Endothelial cell (in vitro differentiated cells): ENCODE data around the gene IARS2. TPM values are rescaled to one million over a fixed set of nuclear protein-coding genes. Genes with fewer than 3 reads are reported as not detected.

Experiments used
- DNase-seq: peaks from one replicate; pipeline ENCODE4 v3.0.0; 2021; ENCODE audit warnings: low spot score
- H3K27ac Mint-ChIP-seq: one replicate; pipeline ENCODE4 v1.8.0; 2021; ENCODE audit warnings: mixed read lengths, inconsistent platforms; ENCODE audit not compliant: unreplicated experiment
- H3K27me3 Mint-ChIP-seq: one replicate; pipeline ENCODE4 v1.8.0; 2021; ENCODE audit warnings: mild to moderate bottlenecking, moderate library complexity, mixed read lengths, inconsistent platforms; ENCODE audit not compliant: unreplicated experiment
- H3K36me3 Mint-ChIP-seq: one replicate; pipeline ENCODE4 v1.8.0; 2021; ENCODE audit warnings: mild to moderate bottlenecking, low read depth, mixed read lengths, inconsistent platforms; ENCODE audit not compliant: unreplicated experiment
- H3K4me1 Mint-ChIP-seq: one replicate; pipeline ENCODE4 v1.8.0; 2021; ENCODE audit warnings: mild to moderate bottlenecking, mixed read lengths, inconsistent platforms; ENCODE audit not compliant: unreplicated experiment
- H3K4me3 Mint-ChIP-seq: one replicate; pipeline ENCODE4 v1.8.0; 2021; ENCODE audit warnings: mild to moderate bottlenecking, mixed read lengths, inconsistent platforms; ENCODE audit not compliant: unreplicated experiment
- H3K9me3 Mint-ChIP-seq: one replicate; pipeline ENCODE4 v1.8.0; 2021; ENCODE audit warnings: mixed read lengths, inconsistent platforms; ENCODE audit not compliant: unreplicated experiment
- CTCF ChIP-seq: fragments of 200-600 bp; sonication (generic); IDR thresholded peaks from one replicate; pipeline ENCODE4 v1.5.0; 2021; ENCODE audit warnings: antibody characterized with exemption; ENCODE audit not compliant: unreplicated experiment
- total RNA-seq: library from RNA; stranded (reverse); fragmentation: NEBNext Ultra II Directional; extraction: Animal tissue kit (Norgen Biotek cat#: 25700); gene quantifications from one replicate; pipeline ENCODE4 v1.2.1, GENCODE V29; 2021; ENCODE audit not compliant: unreplicated experiment

The IARS2 gene
- total RNA-seq, 1 donor from 2014 or later, result 60.3 TPM

- Mint-ChIP-seq H3K36me3 (peaks cover 12% of the 10 kb centered on the region), H3K27ac (no peak overlapping the region), H3K9me3 (no peaks in the 10 kb centered on the region)
Measured at GRCh38 chr1:220176540-220176939, 82.6 kb downstream of the IARS2 start.

DNA sequence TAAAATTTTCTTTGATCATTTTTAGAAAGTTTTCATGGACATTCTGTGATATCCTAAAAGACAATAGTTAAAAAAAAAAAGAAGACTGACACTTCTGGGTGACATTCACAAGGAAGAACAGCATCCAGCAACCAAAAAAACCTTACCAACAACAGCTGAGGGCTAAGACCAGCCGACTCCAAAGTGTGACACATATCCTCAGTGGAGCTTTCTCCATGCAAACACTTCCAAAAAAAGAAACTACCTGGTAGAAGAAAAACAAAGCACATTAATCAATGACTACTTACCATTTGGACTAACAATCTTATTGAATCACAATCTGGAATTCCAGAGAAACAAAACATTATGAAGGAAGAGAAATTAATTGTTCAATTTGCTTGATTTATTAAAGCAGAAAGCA, 88.2 kb downstream of the IARS2 start:
- no peak for TF ChIP-seq CTCF
- no peaks in the 10 kb centered on the region for H3K4me1 Mint-ChIP-seq
- H3K27me3 Mint-ChIP-seq, result no peaks in the 10 kb centered on the region
- no peak overlapping the region for H3K4me3 Mint-ChIP-seq
- H3K27ac Mint-ChIP-seq, result no peak overlapping the region
- H3K9me3 Mint-ChIP-seq, result no peaks in the 10 kb centered on the region
- peaks cover 16% of the 10 kb centered on the region for H3K36me3 Mint-ChIP-seq
- DNase-seq, result no peak

More at GRCh38 chr1:220176540-220176939, 82.6 kb downstream of the IARS2 start:
- DNase-seq, result no peak
- TF ChIP-seq CTCF, result no peak
- H3K4me3 Mint-ChIP-seq, result no peak overlapping the region
- H3K4me1 Mint-ChIP-seq, result peaks cover 14% of the 10 kb centered on the region
- H3K27me3 Mint-ChIP-seq, result no peaks in the 10 kb centered on the region

DNA sequence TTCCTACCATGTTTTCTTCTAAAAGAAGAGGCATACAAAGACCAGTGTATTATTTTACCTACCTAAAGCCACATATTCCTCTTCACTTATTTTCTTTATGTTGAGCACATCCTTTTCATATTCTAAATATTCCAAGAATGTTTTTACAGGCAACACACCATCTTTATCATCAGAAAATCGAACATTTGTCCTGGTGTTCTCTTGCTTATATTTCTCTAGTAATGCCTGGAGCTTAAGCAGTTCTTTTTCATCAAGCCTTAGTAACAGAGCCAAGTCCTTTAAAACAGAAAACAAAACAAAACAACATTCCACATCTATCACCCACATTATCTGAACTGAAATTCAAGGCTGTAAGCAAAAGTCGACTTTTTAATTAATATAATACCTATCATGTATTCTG, 88.7 kb downstream of the IARS2 start:
- H3K36me3 Mint-ChIP-seq, result peaks cover 17% of the 10 kb centered on the region
- no peak for DNase-seq
- H3K4me1 Mint-ChIP-seq, result no peaks in the 10 kb centered on the region
- no peak overlapping the region for H3K27ac Mint-ChIP-seq
- no peak for TF ChIP-seq CTCF
- H3K4me3 Mint-ChIP-seq, result no peak overlapping the region
- no peaks in the 10 kb centered on the region for H3K9me3 Mint-ChIP-seq
- no peaks in the 10 kb centered on the region for H3K27me3 Mint-ChIP-seq

DNA sequence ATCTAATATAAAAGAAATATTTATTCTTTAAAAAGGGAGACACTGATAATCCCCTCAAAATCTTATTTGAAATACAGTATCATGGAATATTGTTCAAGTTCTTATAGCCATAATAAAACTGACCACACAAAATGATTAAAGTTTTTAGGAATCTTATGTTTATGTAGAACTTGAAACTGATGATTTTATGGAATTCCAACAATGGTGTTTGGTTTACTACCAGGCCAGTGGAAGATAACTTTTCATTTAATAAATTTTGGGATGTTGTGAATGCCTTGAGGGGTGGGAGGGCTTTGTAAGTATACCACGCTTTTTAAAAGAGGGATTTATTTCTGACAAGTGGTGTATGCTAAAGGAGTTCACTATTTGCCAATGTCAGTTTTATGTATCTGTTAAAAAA, 90.6 kb downstream of the IARS2 start:
- Mint-ChIP-seq H3K9me3 (no peaks in the 10 kb centered on the region), H3K36me3 (peaks cover 25% of the 10 kb centered on the region), H3K4me1 (no peaks in the 10 kb centered on the region), H3K27ac (no peak overlapping the region), H3K4me3 (no peak overlapping the region), H3K27me3 (peaks cover 2% of the 10 kb centered on the region)
- no peak for DNase-seq
- no peak for TF ChIP-seq CTCF

DNA sequence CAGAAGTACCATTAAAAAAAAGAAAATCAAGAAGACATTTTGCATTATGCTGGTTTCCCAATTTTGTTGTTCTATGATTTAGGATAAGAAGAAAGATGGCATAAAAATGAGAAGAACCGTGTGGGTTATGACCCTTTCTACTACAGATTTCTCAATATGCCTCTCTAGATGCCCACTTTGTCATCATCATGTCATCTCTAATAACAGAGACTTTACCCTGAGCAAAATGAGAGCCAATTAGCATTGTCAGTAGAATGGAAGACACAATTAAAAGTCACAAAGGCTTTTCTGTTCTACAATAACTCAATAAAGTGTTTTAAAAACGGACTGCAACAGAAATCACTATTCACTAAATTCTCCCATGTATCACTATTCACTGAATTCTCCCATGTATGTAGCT, 92.8 kb downstream of the IARS2 start:
- Mint-ChIP-seq H3K4me3 (no peak overlapping the region), H3K9me3 (no peaks in the 10 kb centered on the region), H3K27ac (no peak overlapping the region), H3K27me3 (peaks cover 2% of the 10 kb centered on the region), H3K36me3 (peaks cover 19% of the 10 kb centered on the region), H3K4me1 (no peaks in the 10 kb centered on the region)
- TF ChIP-seq CTCF, result no peak
- DNase-seq, result no peak
